Stimulated activated naive B cell treated with anti-CD40 and anti-IgM and Interleukin-4, amounts not matched to agents 10 μg/mL and 1 μg/mL and 100 μg/mL, for 72 hours (primary cell): Measurements from ENCODE around the gene ASCC1.
A peak's percentile ranks its signal among the peaks of the same experiment; 100 is the strongest.

Experiments used
- ATAC-seq, 2 donors: fragments of 150-1000 bp; cut with Tn5 transposase; replicated peaks; 2 replicates each; pipeline ENCODE4 v1.10.0; 2021; ENCODE audit warnings: moderate library complexity in 1 of 2
- DNase-seq: peaks from one replicate; pipeline ENCODE4 v3.0.0; 2021
- H3K27ac Mint-ChIP-seq: one replicate; pipeline ENCODE4 v1.8.0; 2022; ENCODE audit warnings: mild to moderate bottlenecking, mixed read lengths
- H3K27me3 Mint-ChIP-seq, 2 donors: one replicate each; pipeline ENCODE4 v1.8.0; 2022; ENCODE audit warnings: mixed read lengths in 2 of 2
- H3K36me3 Mint-ChIP-seq, 2 donors: one replicate each; pipeline ENCODE4 v1.8.0; 2022; ENCODE audit warnings: mixed read lengths in 2 of 2, mild to moderate bottlenecking in 1 of 2
- H3K4me1 Mint-ChIP-seq, 2 donors: one replicate each; pipeline ENCODE4 v1.8.0; 2022; ENCODE audit warnings: mixed read lengths in 2 of 2, mild to moderate bottlenecking in 1 of 2
- H3K4me3 Mint-ChIP-seq, 2 donors: one replicate each; pipeline ENCODE4 v1.8.0; 2022; ENCODE audit warnings: mild to moderate bottlenecking in 2 of 2, mixed read lengths in 2 of 2, moderate library complexity in 1 of 2
- H3K9me3 Mint-ChIP-seq, 2 donors: one replicate each; pipeline ENCODE4 v1.8.0; 2022; ENCODE audit warnings: mixed read lengths in 2 of 2, mild to moderate bottlenecking in 1 of 2

Gene ASCC1

GRCh38 chr10:72082856-72083789, 133.0 kb downstream of the ASCC1 start:
- Mint-ChIP-seq H3K36me3 (peaks cover 0 to 2% of the 10 kb centered on the region in 2 donors), H3K27ac (no peak overlapping the region), H3K4me1 (peaks cover 38 to 74% of the 10 kb centered on the region in 2 donors), H3K27me3 (no peaks in the 10 kb centered on the region), H3K9me3 (no peaks in the 10 kb centered on the region), H3K4me3 (no peak overlapping the region)
- no peak for ATAC-seq
- no peak for DNase-seq

- no peaks in the 10 kb centered on the region for H3K36me3 Mint-ChIP-seq
- H3K27ac Mint-ChIP-seq: peak overlapping the region; percentile 60
- ATAC-seq: no peak
- no peak for DNase-seq
- no peaks in the 10 kb centered on the region for H3K27me3 Mint-ChIP-seq
- no peak overlapping the region for H3K4me3 Mint-ChIP-seq
- no peaks in the 10 kb centered on the region for H3K9me3 Mint-ChIP-seq
- H3K4me1 Mint-ChIP-seq: peaks cover 38 to 78% of the 10 kb centered on the region in 2 donors
Measured at GRCh38 chr10:72081772-72082590, 134.1 kb downstream of the ASCC1 start.

GRCh38 chr10:72081210-72081609, 134.9 kb downstream of the ASCC1 start:
- H3K36me3 Mint-ChIP-seq: no peaks in the 10 kb centered on the region
- H3K4me1 Mint-ChIP-seq: peaks cover 35 to 78% of the 10 kb centered on the region in 2 donors
- no peaks in the 10 kb centered on the region for H3K27me3 Mint-ChIP-seq
- DNase-seq (no peak), ATAC-seq (no peak)
- no peaks in the 10 kb centered on the region for H3K9me3 Mint-ChIP-seq
- H3K27ac Mint-ChIP-seq: no peak overlapping the region
- no peak overlapping the region for H3K4me3 Mint-ChIP-seq

GRCh38 chr10:72080042-72080975, 135.8 kb downstream of the ASCC1 start:
- Mint-ChIP-seq H3K4me1 (peaks cover 35 to 82% of the 10 kb centered on the region in 2 donors), H3K27me3 (no peaks in the 10 kb centered on the region), H3K27ac (peak overlapping the region; percentile 88), H3K36me3 (no peaks in the 10 kb centered on the region), H3K4me3 (no peak overlapping the region), H3K9me3 (no peaks in the 10 kb centered on the region)
- peak; percentile 58 to 63 for ATAC-seq
- no peak for DNase-seq

- H3K9me3 Mint-ChIP-seq: no peaks in the 10 kb centered on the region
- H3K4me3 Mint-ChIP-seq: no peak overlapping the region
- peaks cover 42 to 84% of the 10 kb centered on the region in 2 donors for H3K4me1 Mint-ChIP-seq
- H3K27me3 Mint-ChIP-seq: no peaks in the 10 kb centered on the region
- peak; percentile 73 to 75 for ATAC-seq
- H3K27ac Mint-ChIP-seq: peak overlapping the region; percentile 88
- H3K36me3 Mint-ChIP-seq: peaks cover 0 to 4% of the 10 kb centered on the region in 2 donors
- no peak for DNase-seq
Measured at GRCh38 chr10:72079356-72079755, 136.7 kb downstream of the ASCC1 start.

GRCh38 chr10:72077275-72077990, 138.6 kb downstream of the ASCC1 start:
- Mint-ChIP-seq H3K36me3 (peaks cover 3 to 11% of the 10 kb centered on the region in 2 donors), H3K27me3 (no peaks in the 10 kb centered on the region), H3K4me1 (peaks cover 51 to 87% of the 10 kb centered on the region in 2 donors), H3K27ac (no peak overlapping the region), H3K4me3 (no peak overlapping the region), H3K9me3 (no peaks in the 10 kb centered on the region)
- DNase-seq (no peak), ATAC-seq (no peak)

- no peak overlapping the region for H3K4me3 Mint-ChIP-seq
- H3K4me1 Mint-ChIP-seq: peaks cover 51 to 87% of the 10 kb centered on the region in 2 donors
- DNase-seq: no peak
- H3K27ac Mint-ChIP-seq: no peak overlapping the region
- no peaks in the 10 kb centered on the region for H3K27me3 Mint-ChIP-seq
- ATAC-seq: no peak
- H3K9me3 Mint-ChIP-seq: no peaks in the 10 kb centered on the region
- H3K36me3 Mint-ChIP-seq: peaks cover 7 to 17% of the 10 kb centered on the region in 2 donors
Measured at GRCh38 chr10:72076756-72077155, 139.3 kb downstream of the ASCC1 start.

GRCh38 chr10:72075376-72076115, 140.5 kb downstream of the ASCC1 start:
- ATAC-seq (no peak), DNase-seq (no peak)
- peaks cover 11 to 22% of the 10 kb centered on the region in 2 donors for H3K36me3 Mint-ChIP-seq
- H3K4me1 Mint-ChIP-seq: peaks cover 46 to 75% of the 10 kb centered on the region in 2 donors
- no peak overlapping the region for H3K4me3 Mint-ChIP-seq
- H3K9me3 Mint-ChIP-seq: no peaks in the 10 kb centered on the region
- H3K27ac Mint-ChIP-seq: peak overlapping the region; percentile 82
- no peaks in the 10 kb centered on the region for H3K27me3 Mint-ChIP-seq

GRCh38 chr10:72074574-72075375, 141.3 kb downstream of the ASCC1 start:
- Mint-ChIP-seq H3K27me3 (no peaks in the 10 kb centered on the region), H3K27ac (peak overlapping the region; percentile 82), H3K36me3 (peaks cover 11 to 24% of the 10 kb centered on the region in 2 donors), H3K9me3 (no peaks in the 10 kb centered on the region), H3K4me3 (peak overlapping the region in 1 of 2 donors; percentile 12), H3K4me1 (peaks cover 43 to 71% of the 10 kb centered on the region in 2 donors)
- ATAC-seq (no peak), DNase-seq (no peak)

GRCh38 chr10:72073708-72074573, 142.1 kb downstream of the ASCC1 start:
- H3K4me3 Mint-ChIP-seq: peak overlapping the region in 1 of 2 donors; percentile 28
- peak overlapping the region; percentile 87 for H3K27ac Mint-ChIP-seq
- no peaks in the 10 kb centered on the region for H3K9me3 Mint-ChIP-seq
- H3K36me3 Mint-ChIP-seq: peaks cover 11 to 30% of the 10 kb centered on the region in 2 donors
- peak; percentile 57 to 68 for ATAC-seq
- peaks cover 37 to 65% of the 10 kb centered on the region in 2 donors for H3K4me1 Mint-ChIP-seq
- no peaks in the 10 kb centered on the region for H3K27me3 Mint-ChIP-seq
- DNase-seq: no peak

- Mint-ChIP-seq H3K9me3 (no peaks in the 10 kb centered on the region), H3K4me3 (no peak overlapping the region), H3K27ac (no peak overlapping the region), H3K36me3 (peaks cover 13 to 34% of the 10 kb centered on the region in 2 donors), H3K4me1 (peaks cover 31 to 54% of the 10 kb centered on the region in 2 donors), H3K27me3 (no peaks in the 10 kb centered on the region)
- ATAC-seq (no peak), DNase-seq (no peak)
Measured at GRCh38 chr10:72072639-72073038, 143.4 kb downstream of the ASCC1 start.
